ENCODE data around the gene TXNDC8. TPM values are rescaled to one million over a fixed set of nuclear protein-coding genes. Genes with fewer than 3 reads are reported as not detected.

Gene TXNDC8
- total RNA-seq, 1 experiment from 2014 or later = not detected

GRCh38 chr9:110256380-110257096 lies 81.1 kb downstream of the TXNDC8 start, which contains the start of gene TXN (continued):
- TF ChIP-seq SMAD3 (CRISPR knock-in tag; IDR thresholded peaks at IDR 0.05; ENCODE audit: borderline replicate concordance) (no peak), NR1H2 (CRISPR knock-in tag; IDR thresholded peaks at IDR 0.05) (no peak), ZNF671 (CRISPR knock-in tag; IDR thresholded peaks at IDR 0.05) (no peak), CDX4 (CRISPR knock-in tag; IDR thresholded peaks at IDR 0.05; ENCODE audit: borderline replicate concordance) (no peak), E2F5 (CRISPR knock-in tag; IDR thresholded peaks at IDR 0.05) (peak; percentile 46; the same call in 1 of the 2 replicates), ATF1 (CRISPR knock-in tag; IDR thresholded peaks at IDR 0.05) (no peak), ZNF425 (CRISPR knock-in tag; conservative IDR thresholded peaks at IDR 0.05) (no peak), FOXP4 (CRISPR knock-in tag; IDR thresholded peaks at IDR 0.05) (no peak), SP1 (CRISPR knock-in tag; conservative IDR thresholded peaks at IDR 0.05) (peak; percentile 58), ZNF532 (CRISPR knock-in tag; IDR thresholded peaks at IDR 0.05; ENCODE audit: borderline replicate concordance) (no peak), USF1 (CRISPR knock-in tag; IDR thresholded peaks at IDR 0.05) (0 out of 2 replicates have a peak, but pooled peaks have one; percentile 34), MLX (CRISPR knock-in tag; IDR thresholded peaks at IDR 0.05) (no peak), IRF2 (CRISPR knock-in tag; IDR thresholded peaks at IDR 0.05; ENCODE audit: borderline replicate concordance, low read depth) (no peak), KAT7 (CRISPR knock-in tag; IDR thresholded peaks at IDR 0.05; ENCODE audit: borderline replicate concordance) (no peak), USF2 (CRISPR knock-in tag; IDR thresholded peaks at IDR 0.05) (peak; percentile 50), ELF4 (CRISPR knock-in tag; IDR thresholded peaks at IDR 0.05; ENCODE audit: low read depth) (no peak), TCF7 (CRISPR knock-in tag; IDR thresholded peaks at IDR 0.05; ENCODE audit: low read depth) (no peak), ZNF263 (CRISPR knock-in tag; IDR thresholded peaks at IDR 0.05; ENCODE audit: low read depth) (no peak), RELA (CRISPR knock-in tag; IDR thresholded peaks at IDR 0.05; ENCODE audit: borderline replicate concordance) (no peak; the same call in 1 of the 2 replicates), TEAD1 (CRISPR knock-in tag; IDR thresholded peaks at IDR 0.05) (no peak), ZSCAN18 (CRISPR knock-in tag; IDR thresholded peaks at IDR 0.05) (no peak), RORB (CRISPR knock-in tag; IDR thresholded peaks at IDR 0.05) (no peak)
